MG63 (cell line): ENCODE measurements around the gene HAPLN2. TPM values are rescaled to one million over a fixed set of nuclear protein-coding genes. Genes with fewer than 3 reads are reported as not detected.

ENCODE experiments used
- DNase-seq: peaks from one replicate; pipeline ENCODE4 v3.0.0-alpha.2; 2020
- H3K27me3 ChIP-seq: fragments of 250-450 bp; sonication (Bioruptor Pico); 2 replicates; pipeline ENCODE4 v1.5.1; 2020; ENCODE audit warnings: mild to moderate bottlenecking, moderate library complexity
- H3K36me3 ChIP-seq: fragments of 250-450 bp; sonication (Bioruptor Pico); 2 replicates; pipeline ENCODE4 v1.5.1; 2020; ENCODE audit warnings: mild to moderate bottlenecking, moderate library complexity
- H3K4me3 ChIP-seq: fragments of 250-450 bp; sonication (Bioruptor Pico); 2 replicates; pipeline ENCODE4 v1.5.1; 2020; ENCODE audit warnings: mild to moderate bottlenecking, moderate library complexity
- H3K9me3 ChIP-seq: fragments of 250-450 bp; sonication (Bioruptor Pico); 2 replicates; pipeline ENCODE4 v1.5.1; 2020; ENCODE audit warnings: mild to moderate bottlenecking, moderate library complexity
- total RNA-seq: library from RNA; depleted of rRNA; stranded (reverse); fragments of >200 nt; shearing (Covaris generic); gene quantifications from 2 replicates; pipeline ENCODE4 v1.2.3, GENCODE V29; 2014; ENCODE audit warnings: low replicate concordance

The HAPLN2 gene
- total RNA-seq, 1 experiment from 2014 or later = not detected

DNA sequence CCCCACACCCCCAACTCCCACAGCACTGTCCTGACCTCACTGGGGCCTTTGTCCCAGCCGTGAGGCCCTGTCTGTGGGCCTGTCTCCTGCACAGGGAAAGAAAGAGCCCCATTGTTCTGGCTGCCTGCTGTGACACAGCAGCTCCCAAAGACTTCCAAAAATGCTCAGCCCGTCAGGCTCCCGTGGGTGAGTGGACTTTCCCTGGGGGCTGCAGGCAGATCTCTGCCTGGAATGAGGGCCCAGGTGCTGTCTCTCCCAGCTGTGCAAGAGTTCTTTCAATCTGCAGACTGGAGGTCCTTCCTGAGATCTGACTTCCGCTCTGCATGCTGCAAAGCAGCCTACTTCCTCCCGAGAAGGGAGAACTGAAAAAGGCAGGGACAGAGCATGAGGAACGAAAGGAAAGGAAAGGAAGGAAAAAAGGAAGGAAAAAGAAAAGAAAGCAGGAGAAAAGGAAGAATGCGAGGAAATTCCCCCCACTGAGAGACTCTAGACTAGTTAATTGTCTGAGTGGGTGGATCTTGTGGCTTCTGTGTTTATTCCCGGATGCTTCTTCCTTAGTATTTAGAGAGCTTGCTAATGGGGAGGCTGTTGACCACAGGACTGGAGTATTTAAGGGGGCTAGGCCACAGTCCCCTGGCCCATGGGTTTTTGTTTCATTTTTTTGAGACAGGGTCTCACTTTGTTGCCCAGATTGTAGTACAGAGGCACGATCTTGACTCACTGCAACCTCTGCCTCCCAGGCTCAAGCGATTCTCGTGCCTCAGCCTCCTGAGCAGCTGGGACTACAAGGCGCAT, 43.0 kb downstream of the HAPLN2 start:
- Histone ChIP-seq H3K36me3 (no peaks in the 10 kb centered on the region), H3K4me3 (no peak overlapping the region), H3K9me3 (no peaks in the 10 kb centered on the region), H3K27me3 (0 out of 2 replicates have a peak, but pooled peaks cover 1% of the 10 kb centered on the region)
- no peak for DNase-seq

DNA sequence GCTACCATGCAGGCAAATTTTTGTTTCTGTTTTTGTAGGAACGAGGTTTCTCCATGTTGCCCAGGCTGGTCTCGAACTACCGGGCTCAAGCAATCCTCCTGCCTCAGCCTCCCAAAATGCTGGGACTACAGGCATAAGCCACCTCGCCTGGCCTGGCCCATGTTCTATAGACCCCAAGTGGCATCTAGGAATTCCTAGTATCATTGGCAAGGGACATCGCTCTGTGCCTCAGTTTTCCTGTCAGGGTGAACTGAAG, 43.5 kb downstream of the HAPLN2 start:
- Histone ChIP-seq H3K36me3 (no peaks in the 10 kb centered on the region), H3K27me3 (no peaks in the 10 kb centered on the region), H3K4me3 (no peak overlapping the region), H3K9me3 (no peaks in the 10 kb centered on the region)
- no peak for DNase-seq

DNA sequence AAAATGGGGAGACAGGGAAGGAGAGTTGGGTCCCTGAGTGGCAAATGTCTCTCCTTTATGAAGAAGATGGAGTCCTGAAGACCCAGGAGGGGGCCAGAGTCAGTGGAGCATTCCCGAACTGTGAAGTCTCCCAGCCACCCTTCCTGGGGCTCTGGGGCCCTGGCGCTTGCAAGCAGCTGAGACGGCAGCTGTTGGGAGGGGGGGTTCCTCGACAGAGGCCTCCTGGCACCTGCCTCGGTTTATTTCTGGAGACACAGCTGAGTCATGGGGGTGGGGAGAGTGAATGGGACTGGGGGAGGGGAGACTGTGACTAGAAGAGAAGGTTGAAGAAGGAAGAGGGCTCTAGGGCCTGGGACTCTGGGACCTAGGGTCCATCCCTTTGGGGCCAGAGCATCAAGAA, 44.0 kb downstream of the HAPLN2 start:
- Histone ChIP-seq H3K27me3 (no peaks in the 10 kb centered on the region), H3K36me3 (no peaks in the 10 kb centered on the region), H3K4me3 (no peak overlapping the region), H3K9me3 (no peaks in the 10 kb centered on the region)
- DNase-seq = no peak

DNA sequence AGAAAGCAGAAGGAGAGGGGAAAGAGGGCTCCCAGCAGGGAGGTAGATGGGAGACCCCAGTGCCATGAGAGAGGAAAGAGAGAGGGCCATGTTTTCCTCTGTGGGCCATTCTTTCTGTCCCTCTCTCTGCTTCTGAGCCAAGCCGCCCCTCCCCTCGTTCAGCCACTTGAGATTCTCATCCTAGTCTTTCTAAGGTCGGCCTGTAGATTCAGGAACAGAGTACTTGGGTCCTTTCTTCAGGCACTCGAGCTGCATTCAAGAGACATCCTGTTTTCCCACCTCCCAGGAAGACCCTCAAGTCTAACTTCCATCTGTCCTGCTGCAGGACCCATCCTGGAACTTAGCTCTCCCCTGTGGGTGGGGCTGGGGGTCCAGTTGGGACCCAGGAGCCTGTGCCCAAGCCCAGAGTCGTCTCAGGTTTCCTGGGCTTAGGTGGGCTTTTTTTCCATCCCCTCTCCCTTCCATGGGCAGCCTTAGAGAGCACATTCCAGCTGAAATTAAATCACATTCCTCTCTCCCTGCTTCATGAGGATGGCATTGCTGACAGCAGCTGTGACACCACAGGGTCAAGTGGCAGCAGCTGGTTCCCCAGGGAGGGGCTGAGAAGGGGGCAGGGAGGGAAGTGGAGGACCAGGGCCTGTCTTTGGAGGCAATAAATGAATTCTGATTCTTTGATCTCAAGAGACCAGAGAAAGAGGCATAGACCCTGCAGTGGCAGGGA, 45.0 kb downstream of the HAPLN2 start:
- no peaks in the 10 kb centered on the region for H3K36me3 ChIP-seq
- H3K27me3 ChIP-seq = no peaks in the 10 kb centered on the region
- no peaks in the 10 kb centered on the region for H3K9me3 ChIP-seq
- no peak overlapping the region for H3K4me3 ChIP-seq
- no peak for DNase-seq

DNA sequence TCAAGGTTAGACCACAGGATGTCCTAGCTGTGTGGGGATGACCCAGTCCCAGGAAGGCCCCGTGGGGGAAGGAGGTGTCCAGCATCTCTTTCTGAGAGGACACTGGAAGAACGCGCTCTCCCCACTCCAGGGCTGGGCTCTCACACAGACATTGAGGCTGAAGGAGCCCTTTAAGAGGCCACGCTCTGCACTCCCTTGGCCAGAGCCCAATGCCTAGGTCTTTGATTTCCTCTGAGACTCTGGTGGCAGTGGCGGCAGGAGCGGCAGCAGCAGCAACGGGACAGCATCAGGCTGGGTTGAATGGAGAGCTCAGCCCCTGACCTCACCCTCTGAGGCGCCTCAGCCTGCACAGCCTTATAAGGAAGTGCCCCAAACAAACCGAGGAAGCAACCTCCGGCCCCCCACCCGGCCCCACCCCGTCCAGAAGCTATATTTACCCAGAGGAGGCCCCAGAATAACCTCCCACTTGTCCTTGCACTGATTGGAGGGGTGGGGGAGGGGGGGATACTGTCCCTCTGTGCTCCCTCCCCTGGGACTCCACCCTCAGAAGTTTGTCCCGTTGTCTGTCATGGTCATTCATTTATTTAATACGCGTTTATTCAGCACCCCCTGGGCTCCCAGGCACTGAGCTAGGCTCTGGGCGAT, 45.7 kb downstream of the HAPLN2 start:
- H3K36me3 ChIP-seq = no peaks in the 10 kb centered on the region
- no peaks in the 10 kb centered on the region for H3K27me3 ChIP-seq
- no peak overlapping the region for H3K4me3 ChIP-seq
- DNase-seq = no peak
- no peaks in the 10 kb centered on the region for H3K9me3 ChIP-seq

DNA sequence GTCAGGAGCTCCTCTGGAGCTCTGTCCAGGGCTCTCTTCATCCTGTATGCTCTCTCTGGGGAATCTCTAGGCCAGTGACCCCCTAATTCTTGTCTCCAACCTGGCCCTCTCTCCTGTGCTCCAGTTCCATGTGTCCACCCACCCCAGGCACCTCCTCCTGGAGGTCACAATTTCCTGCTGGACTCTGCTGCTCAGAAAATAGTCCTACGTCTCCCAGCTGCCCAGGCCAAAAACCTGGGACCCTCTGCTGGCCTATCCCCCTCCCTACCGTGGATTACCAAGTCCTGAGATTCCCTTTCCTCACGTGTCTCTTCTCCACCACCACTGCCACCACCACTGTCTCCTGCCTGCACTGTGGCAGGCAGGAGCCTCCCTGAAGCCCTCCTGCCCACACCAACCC, 46.3 kb downstream of the HAPLN2 start:
- H3K27me3 ChIP-seq = no peaks in the 10 kb centered on the region
- no peak for DNase-seq
- H3K9me3 ChIP-seq = no peaks in the 10 kb centered on the region
- no peak overlapping the region for H3K4me3 ChIP-seq
- no peaks in the 10 kb centered on the region for H3K36me3 ChIP-seq

DNA sequence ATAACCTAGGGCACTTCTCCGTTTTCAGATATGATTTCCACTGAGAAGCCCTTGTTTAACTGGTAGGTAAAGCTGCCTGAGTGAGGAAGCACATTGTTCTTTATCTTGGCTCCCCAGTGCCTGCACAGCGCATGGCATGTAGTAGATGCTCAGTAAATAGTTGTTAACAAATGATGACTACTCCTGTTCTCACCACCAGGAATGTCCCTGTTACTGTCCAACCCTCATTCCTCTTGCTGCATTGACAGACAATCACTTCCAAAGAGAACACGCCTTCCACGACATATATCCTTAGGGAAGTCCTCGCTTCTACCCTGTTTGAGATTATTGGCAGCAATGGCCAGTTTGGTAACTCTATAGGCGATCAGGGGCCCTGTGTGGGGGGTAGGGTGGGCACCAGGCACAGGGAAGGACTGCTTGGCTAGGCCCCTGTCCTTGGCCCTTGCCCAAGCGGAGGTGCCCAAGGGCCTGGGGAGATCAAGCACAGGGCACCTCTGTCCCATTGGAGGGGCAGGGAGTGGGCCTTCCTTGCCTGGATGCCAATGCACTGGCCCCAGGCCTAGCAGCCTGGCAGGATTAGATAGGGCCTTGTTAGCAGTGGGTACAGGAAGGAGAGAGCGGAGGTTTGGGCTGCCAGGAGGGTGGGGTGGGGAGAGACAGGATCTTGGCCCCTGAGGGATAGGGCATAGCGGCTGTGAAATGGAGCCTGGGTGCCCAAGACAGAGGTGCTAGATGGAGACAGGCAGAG, 47.8 kb downstream of the HAPLN2 start:
- Histone ChIP-seq H3K4me3 (no peak overlapping the region), H3K9me3 (no peaks in the 10 kb centered on the region), H3K27me3 (no peaks in the 10 kb centered on the region), H3K36me3 (no peaks in the 10 kb centered on the region)
- no peak for DNase-seq

DNA sequence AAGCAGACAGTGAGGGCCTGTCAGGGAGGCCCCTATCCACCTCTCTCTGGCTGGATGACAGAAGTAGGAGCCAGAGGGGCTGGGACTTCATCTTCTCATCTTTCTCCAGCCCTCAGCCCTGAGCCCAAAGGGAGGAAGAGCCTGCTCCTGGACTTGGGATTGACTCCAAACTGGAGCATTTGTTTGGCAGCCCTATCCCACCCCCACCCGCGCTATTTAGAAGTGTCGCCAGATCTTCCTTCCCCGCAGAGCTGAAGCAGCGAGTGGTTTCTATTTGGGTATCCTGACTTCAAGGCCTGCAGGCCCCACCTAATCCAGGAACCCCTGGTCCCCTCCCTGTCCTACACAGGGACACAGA, 48.4 kb downstream of the HAPLN2 start:
- no peaks in the 10 kb centered on the region for H3K27me3 ChIP-seq
- no peaks in the 10 kb centered on the region for H3K36me3 ChIP-seq
- H3K4me3 ChIP-seq = no peak overlapping the region
- no peak for DNase-seq
- no peaks in the 10 kb centered on the region for H3K9me3 ChIP-seq

DNA sequence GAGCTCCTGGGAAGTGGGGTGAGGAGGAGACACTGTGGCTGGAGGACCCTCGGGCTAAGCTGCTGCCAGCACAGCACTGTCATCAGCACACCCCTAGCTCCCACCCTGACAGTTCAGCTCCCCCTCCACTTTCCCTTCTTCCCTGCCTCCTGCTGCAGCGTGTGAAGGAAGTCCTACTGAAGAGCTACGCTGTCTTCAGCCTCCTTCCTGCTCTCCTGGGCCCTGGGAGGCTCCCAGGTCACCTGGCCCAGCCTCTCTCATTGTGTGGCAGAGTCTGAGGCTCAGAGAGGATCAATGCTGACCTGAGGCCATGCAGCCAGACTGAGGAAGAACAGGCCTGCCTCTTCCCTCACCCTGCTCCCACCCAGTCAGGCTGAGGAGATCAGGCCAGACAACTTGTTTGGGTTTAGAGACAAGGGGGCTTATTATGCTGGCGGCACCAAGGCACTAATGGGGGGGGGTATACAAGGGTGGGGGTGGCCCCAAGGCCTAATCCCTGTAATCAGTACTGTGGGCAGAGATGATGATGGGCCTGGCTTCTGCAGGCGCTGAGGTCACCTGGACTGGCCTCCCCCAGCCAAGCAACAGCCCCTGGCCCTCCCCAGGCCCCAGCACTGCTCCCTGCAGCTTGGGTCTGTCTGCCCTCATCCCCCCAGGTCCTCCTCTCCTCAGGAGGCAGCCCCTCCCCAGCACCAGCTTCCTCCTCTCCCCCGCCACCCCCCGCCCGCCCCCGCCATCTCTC, 48.9 kb downstream of the HAPLN2 start:
- Histone ChIP-seq H3K9me3 (no peaks in the 10 kb centered on the region), H3K27me3 (no peaks in the 10 kb centered on the region), H3K4me3 (no peak overlapping the region), H3K36me3 (no peaks in the 10 kb centered on the region)
- no peak for DNase-seq

DNA sequence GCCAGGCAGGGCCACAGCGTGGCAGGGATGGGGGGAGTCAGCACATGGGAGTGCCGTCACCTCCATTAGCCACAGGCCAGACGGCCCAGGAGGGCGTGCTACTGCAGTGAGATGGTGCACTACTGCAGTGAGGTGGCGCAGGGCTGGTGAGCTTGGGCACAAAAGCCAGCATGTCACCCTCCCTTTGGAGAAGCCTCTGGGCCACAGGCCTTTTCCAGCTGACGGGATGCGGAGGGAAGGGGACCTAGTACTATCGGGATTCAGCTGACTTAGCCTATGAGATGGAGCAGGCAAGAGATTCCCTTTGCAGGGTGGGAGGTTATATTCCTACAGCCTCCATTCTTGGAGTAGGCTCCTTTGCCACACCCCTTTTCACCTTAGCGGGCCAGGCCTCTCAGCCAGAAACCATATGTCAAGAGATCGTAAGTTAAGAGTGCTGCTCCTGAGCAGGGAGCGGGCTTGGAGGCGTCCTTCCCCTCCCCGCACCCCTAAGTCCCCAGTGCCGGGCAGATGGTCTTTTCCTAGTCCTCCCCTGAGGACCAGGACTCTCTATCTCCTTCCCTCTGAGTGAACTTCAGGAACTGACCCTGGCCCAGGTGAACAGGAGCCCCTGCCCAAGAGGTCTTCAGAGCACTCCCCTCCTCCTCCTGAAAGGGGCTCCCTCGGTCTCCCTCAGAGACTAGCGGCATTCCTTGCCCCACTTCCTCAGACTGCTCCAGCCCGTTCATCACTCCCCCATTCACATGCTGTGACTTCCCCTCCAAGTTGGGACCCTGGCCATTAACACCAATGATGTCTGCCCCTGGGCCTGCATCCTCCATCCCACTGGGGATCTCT, 49.8 kb downstream of the HAPLN2 start:
- no peaks in the 10 kb centered on the region for H3K9me3 ChIP-seq

DNA sequence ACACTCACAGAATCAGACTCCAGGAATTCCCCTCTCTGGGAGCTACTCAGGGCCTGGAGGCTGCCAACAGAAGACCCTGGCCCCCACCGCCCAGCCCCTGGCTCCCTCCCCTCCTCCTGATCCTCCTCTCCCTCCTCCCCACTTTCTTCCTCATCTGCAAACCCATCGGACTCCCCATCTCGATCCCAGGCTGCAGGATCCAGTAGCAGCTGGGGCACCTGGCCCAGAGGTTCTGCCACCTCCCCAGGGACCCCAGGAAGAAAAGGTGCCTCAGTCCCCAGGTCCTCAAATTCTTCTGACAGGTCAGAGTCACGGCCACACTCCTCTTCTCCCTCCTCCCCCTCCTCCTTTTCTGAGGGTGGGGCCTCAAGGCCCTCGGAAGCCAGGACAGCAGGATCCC, 50.6 kb downstream of the HAPLN2 start:
- Histone ChIP-seq H3K36me3 (no peaks in the 10 kb centered on the region), H3K27me3 (no peaks in the 10 kb centered on the region), H3K4me3 (no peak overlapping the region), H3K9me3 (no peaks in the 10 kb centered on the region)
- no peak for DNase-seq

More for the DNA sequence above, 49.8 kb downstream of the HAPLN2 start:
- Histone ChIP-seq H3K36me3 (no peaks in the 10 kb centered on the region), H3K4me3 (no peak overlapping the region), H3K27me3 (no peaks in the 10 kb centered on the region)
- DNase-seq = no peak

DNA sequence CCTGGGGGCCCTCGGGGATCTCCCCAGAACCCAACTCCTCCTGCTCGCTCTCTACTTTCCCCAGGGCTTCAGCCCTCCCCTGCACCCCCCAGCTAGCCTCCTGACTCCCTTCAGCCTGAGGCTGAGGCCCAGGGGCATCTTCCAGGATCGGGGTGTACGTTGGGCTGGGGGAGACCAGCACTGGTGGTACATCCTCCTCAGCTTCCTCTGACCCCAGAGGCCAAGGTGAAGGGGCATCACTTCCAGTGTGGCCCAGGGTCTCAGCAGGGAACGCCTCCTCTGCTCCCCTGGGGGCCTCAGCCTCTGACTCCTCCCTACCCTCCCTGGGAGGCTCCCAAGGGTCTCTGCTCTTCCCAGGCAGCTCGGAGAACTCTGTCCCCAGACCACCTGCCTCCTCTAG, 51.1 kb downstream of the HAPLN2 start:
- Histone ChIP-seq H3K36me3 (no peaks in the 10 kb centered on the region), H3K9me3 (no peaks in the 10 kb centered on the region), H3K4me3 (no peak overlapping the region), H3K27me3 (no peaks in the 10 kb centered on the region)
- no peak for DNase-seq

DNA sequence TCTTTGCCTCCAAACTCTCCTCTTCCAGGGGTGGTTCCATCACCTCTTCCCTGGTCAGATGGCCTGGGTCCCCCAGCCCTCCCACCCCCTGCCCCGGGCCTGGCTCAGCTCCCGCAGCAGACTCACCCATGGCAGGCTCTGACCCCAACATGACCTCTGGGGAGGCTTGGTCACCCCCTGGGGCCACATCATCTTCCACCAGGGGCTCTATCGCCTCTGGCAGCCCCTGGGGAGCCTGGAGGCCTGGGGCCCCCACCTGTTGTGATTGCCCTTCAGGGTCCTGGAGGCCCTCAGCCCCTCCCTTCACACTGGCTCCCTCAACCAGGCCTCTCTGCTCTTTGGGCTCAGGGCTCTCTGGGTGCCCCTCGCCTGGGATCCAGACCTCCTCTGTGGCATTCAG, 51.6 kb downstream of the HAPLN2 start:
- Histone ChIP-seq H3K4me3 (no peak overlapping the region), H3K9me3 (no peaks in the 10 kb centered on the region), H3K27me3 (no peaks in the 10 kb centered on the region), H3K36me3 (no peaks in the 10 kb centered on the region)
- DNase-seq = no peak

DNA sequence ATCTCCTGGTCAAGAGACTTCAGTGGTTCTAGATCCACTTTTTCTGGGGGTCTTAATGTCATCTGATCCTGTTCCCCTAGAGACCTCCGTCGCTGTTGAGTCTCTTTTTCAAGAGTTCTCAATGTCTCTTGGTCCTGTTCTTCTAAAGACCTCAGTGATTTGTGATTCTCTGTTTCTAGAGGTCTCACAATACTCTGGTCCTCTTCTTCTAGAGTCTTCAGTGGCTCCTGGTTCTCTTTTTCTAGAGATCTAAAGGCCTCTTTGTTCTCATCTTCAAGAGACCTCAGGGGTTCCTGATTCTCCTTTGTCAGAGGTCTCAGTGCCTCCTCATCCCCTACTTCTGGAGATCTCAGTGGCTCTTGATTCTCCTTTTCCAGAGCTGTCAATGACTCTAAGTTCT, 52.6 kb downstream of the HAPLN2 start:
- no peak for DNase-seq
- Histone ChIP-seq H3K36me3 (no peaks in the 10 kb centered on the region), H3K27me3 (no peaks in the 10 kb centered on the region), H3K9me3 (no peaks in the 10 kb centered on the region), H3K4me3 (no peak overlapping the region)

DNA sequence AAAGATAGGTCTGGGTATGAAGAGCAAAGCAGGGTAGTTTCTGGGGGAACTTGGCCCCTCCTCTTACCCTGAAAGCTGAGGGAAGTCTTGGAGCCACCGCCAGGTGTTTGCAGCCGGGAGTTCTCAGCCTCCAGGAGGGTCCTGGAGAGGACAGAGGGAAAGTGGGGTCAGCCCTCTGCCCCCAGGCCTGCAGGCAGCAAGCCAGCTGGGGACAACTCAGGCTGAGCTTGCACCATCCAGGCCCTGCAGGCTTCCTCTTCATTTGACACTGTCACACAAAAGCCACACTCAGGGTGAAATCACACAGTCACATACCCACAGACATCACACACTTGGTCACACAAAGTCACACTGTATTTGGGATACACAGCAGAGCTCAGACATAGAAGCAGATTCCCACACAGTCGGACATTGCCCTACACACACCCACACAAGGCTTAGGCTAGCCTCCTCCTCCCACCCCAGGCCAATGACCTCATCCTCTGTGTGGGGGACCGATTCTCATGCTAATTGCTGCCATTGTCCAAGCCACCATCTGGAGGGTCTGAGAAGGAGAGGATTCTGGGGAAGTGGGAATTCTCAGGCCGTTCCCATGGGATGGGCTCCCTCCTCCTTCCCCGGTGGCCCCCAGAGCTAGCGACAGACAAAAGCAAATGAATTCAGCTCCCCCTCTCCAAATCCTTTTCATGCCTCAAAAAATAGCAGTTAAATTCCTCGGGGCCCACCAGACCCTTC, 54.3 kb downstream of the HAPLN2 start:
- Histone ChIP-seq H3K4me3 (no peak overlapping the region), H3K36me3 (no peaks in the 10 kb centered on the region), H3K9me3 (no peaks in the 10 kb centered on the region), H3K27me3 (no peaks in the 10 kb centered on the region)
- DNase-seq = no peak
